ENCODE results near the gene HDAC2.

- TF ChIP-seq CTCF (conservative IDR thresholded peaks at IDR 0.05; ENCODE audit: low read length) (no peak), EZH2phosphoT487 (IDR thresholded peaks at IDR 0.05; ENCODE audit: borderline replicate concordance) (no peak)
Measured at GRCh38 chr6:113968472-113968871, 2.5 kb downstream of the HDAC2 start.

All from Loucy (cell line).